ENCODE measurements around the gene RETREG2. TPM values are rescaled to one million over a fixed set of nuclear protein-coding genes. Genes with fewer than 3 reads are reported as not detected.

Gene RETREG2
- total RNA-seq, 1 experiment from 2014 or later = 46.7 TPM

DNA sequence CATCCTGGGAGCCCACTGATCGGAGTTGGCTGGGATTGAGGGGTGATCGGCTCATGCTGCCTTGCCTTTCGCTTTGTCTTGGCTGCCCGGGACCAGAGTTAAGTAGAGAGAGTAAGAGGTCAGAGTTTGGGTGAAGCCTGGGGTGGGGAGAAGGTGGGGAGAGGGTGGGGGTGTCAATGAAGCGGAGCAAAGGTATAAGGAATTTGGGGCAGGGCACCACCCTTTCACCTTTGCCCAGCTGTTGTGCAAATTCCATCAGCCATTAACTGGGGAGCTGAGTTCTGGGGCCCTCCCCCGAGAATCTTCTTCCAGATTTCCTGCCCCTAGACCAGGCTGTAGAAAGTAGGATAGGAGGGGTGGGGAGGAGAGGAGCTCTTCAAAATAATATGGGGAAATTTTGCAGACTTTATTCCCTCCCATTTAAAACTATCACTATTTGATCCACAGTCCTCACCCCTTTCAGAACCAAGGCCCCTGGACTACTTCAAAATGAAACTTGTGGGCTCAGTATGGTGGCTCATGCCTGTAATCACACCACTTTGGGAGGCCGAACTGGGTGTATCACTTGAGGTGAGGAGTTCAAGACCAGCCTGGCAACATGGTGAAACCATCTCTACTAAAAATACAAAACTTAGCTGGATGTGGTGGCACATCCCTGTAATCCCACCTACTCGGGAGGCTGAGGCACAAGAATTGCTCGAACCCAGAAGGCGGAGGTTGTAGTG, 8.0 kb upstream of the RETREG2 start, which contains the start of gene SLC23A3:
SLC23A3 (minus strand) TSS at position 100 of the 725 bp plus-strand sequence; CDS start at position 55, 45 bp downstream.
- Histone ChIP-seq H3K79me1 (ENCODE audit: insufficient read depth, low read depth, low read length, poor library complexity, severe bottlenecking) (no peaks in the 10 kb centered on the region), H2BK120ac (ENCODE audit: low read depth, low read length, poor library complexity, severe bottlenecking) (no peak within 1 kb of the TSS), H4K8ac (replicated peaks; ENCODE audit: insufficient read length, low read depth, low read length) (no peak within 1 kb of the TSS), H3K18ac (ENCODE audit: insufficient read length, low read depth, low read length) (no peak within 1 kb of the TSS), H2AFZ (ENCODE audit: low read length) (no peak within 1 kb of the TSS), H2BK5ac (ENCODE audit: insufficient read length, low read length) (no peak within 1 kb of the TSS), H3T11ph (ENCODE audit: low read length) (no peak within 1 kb of the TSS), H2BK20ac (ENCODE audit: low read depth, low read length, poor library complexity, severe bottlenecking) (no peak within 1 kb of the TSS), H4K91ac (ENCODE audit: insufficient read length, low read depth, low read length) (no peak within 1 kb of the TSS), H4K5ac (ENCODE audit: insufficient read length, low read depth, low read length) (no peak within 1 kb of the TSS), H4K20me1 (ENCODE audit: control insufficient read depth, insufficient read depth, insufficient read length) (no peaks in the 10 kb centered on the region), H3K23me2 (ENCODE audit: insufficient read length, low read depth, low read length, poor library complexity, severe bottlenecking) (peaks cover 2% of the 10 kb centered on the region), H3K23ac (ENCODE audit: insufficient read length, low read depth, low read length) (no peak within 1 kb of the TSS), H3K56ac (ENCODE audit: insufficient read length, low read depth, low read length) (no peak within 1 kb of the TSS), H2BK12ac (ENCODE audit: insufficient read length, low read depth, low read length) (no peak within 1 kb of the TSS), H3K4me2 (ENCODE audit: insufficient read depth, insufficient read length, low read length) (no peak within 1 kb of the TSS), H2BK15ac (ENCODE audit: low read depth, low read length) (no peak within 1 kb of the TSS), H3K27me3 (ENCODE audit: insufficient read depth, low read length) (no peaks in the 10 kb centered on the region), H3K4ac (ENCODE audit: low read depth, low read length) (no peak within 1 kb of the TSS), H3K27ac (ENCODE audit: insufficient read length, low read depth, low read length) (no peak within 1 kb of the TSS), H3K9me3 (ENCODE audit: control insufficient read depth, low read depth, low read length) (no peaks in the 10 kb centered on the region), H3K14ac (ENCODE audit: insufficient read depth, low read length) (no peak within 1 kb of the TSS), H3K9ac (ENCODE audit: extremely low read depth, insufficient read length, low read length) (no peak within 1 kb of the TSS), H3K79me2 (ENCODE audit: insufficient read depth, low read length) (no peaks in the 10 kb centered on the region), H2AK5ac (ENCODE audit: insufficient read length, low read length) (no peak within 1 kb of the TSS), H3K4me1 (ENCODE audit: insufficient read depth, low read length) (no peaks in the 10 kb centered on the region)
- DNase-seq = no peak
- TF ChIP-seq, protein P1, sequence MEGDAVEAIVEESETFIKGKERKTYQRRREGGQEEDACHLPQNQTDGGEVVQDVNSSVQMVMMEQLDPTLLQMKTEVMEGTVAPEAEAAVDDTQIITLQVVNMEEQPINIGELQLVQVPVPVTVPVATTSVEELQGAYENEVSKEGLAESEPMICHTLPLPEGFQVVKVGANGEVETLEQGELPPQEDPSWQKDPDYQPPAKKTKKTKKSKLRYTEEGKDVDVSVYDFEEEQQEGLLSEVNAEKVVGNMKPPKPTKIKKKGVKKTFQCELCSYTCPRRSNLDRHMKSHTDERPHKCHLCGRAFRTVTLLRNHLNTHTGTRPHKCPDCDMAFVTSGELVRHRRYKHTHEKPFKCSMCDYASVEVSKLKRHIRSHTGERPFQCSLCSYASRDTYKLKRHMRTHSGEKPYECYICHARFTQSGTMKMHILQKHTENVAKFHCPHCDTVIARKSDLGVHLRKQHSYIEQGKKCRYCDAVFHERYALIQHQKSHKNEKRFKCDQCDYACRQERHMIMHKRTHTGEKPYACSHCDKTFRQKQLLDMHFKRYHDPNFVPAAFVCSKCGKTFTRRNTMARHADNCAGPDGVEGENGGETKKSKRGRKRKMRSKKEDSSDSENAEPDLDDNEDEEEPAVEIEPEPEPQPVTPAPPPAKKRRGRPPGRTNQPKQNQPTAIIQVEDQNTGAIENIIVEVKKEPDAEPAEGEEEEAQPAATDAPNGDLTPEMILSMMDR (conservative IDR thresholded peaks at IDR 0.05) = no peak
- Mint-ChIP-seq H3K27ac (no peak within 1 kb of the TSS; a peak in 1 of 7 replicates), H3K27me3 (ENCODE audit: low read depth) (no peaks in the 10 kb centered on the region; the same call in 1 of the 2 replicates), H3K9me3 (no peaks in the 10 kb centered on the region; a peak in 1 of 5 replicates), H3K4me1 (peaks cover 0 to 4% of the 10 kb centered on the region in 2 experiments; a peak in 1 of 4 replicates), H3K36me3 (ENCODE audit: insufficient read depth in 1 of 3, low read depth in 3 of 3) (peaks cover 8 to 26% (median 23%) of the 10 kb centered on the region in 3 experiments; a peak in 6 of 7 replicates), H3K4me3 (no peak within 1 kb of the TSS)
- no CpG with 5 or more reads among the region's 10 CpGs for WGBS (ENCODE audit: extremely low coverage, insufficient read length, low lambda C conversion rate)
